Caco-2 (cell line): ENCODE results near the gene ACIN1. TPM values are rescaled to one million over a fixed set of nuclear protein-coding genes. Genes with fewer than 3 reads are reported as not detected.

Experiments
- BruUV-seq: library from RNA; stranded (reverse); fragments of 400-500 nt; replicated peaks from 2 replicates; lab custom pipeline; 2021; lab: Mats Ljungman, UMichigan
- CTCF ChIA-PET: fragments of 300-600 bp; sonication (Branson Sonifier 250); formaldehyde crosslinking; loops from one replicate; lab custom pipeline; 2022; ENCODE audit warnings: antibody characterized with exemption; lab: Charles Lee
- POLR2A ChIA-PET: fragments of 300-600 bp; sonication (Branson Sonifier 250); formaldehyde crosslinking; loops from one replicate; lab custom pipeline; 2022; ENCODE audit warnings: antibody characterized with exemption; lab: Charles Lee
- DNase-seq, 2 experiments: peaks; one replicate each; pipeline versions ENCODE4 v3.0.0 to v3.0.0-alpha.2; 2020 to 2022
- H3K27me3 ChIP-seq: replicated peaks from 2 replicates; pipeline ENCODE4 v1.6.0; 2011; ENCODE audit warnings: low read length; ENCODE audit not compliant: control insufficient read depth, insufficient read depth
- H3K36me3 ChIP-seq: 2 replicates; pipeline ENCODE4 v1.5.1; 2011; ENCODE audit warnings: low read length; ENCODE audit not compliant: control insufficient read depth, insufficient read depth
- H3K4me1 ChIP-seq: fragments of 250-450 bp; sonication (Bioruptor Pico); 2 replicates; pipeline ENCODE4 v1.5.1; 2020; ENCODE audit warnings: mild to moderate bottlenecking
- H3K4me3 ChIP-seq: 2 replicates; pipeline ENCODE4 v1.5.1; 2011; ENCODE audit warnings: low read depth, mild to moderate bottlenecking, control low read depth, low read length
- H3K9me3 ChIP-seq: fragments of 250-450 bp; sonication (Bioruptor Pico); 2 replicates; pipeline ENCODE4 v1.5.1; 2020; ENCODE audit warnings: mild to moderate bottlenecking, moderate library complexity
- H3K27ac Mint-ChIP-seq: one replicate; pipeline ENCODE4 v1.8.0; 2022; ENCODE audit warnings: mixed read lengths; ENCODE audit not compliant: unreplicated experiment
- H3K27me3 Mint-ChIP-seq: one replicate; pipeline ENCODE4 v1.8.0; 2022; ENCODE audit warnings: mixed read lengths; ENCODE audit not compliant: insufficient read depth, unreplicated experiment
- H3K36me3 Mint-ChIP-seq: one replicate; pipeline ENCODE4 v1.8.0; 2022; ENCODE audit warnings: mild to moderate bottlenecking, mixed read lengths; ENCODE audit not compliant: insufficient read depth, unreplicated experiment
- H3K4me1 Mint-ChIP-seq: one replicate; pipeline ENCODE4 v1.8.0; 2022; ENCODE audit warnings: low read depth, mixed read lengths; ENCODE audit not compliant: unreplicated experiment
- H3K4me3 Mint-ChIP-seq: one replicate; pipeline ENCODE4 v1.8.0; 2022; ENCODE audit warnings: mild to moderate bottlenecking, moderate library complexity, mixed read lengths; ENCODE audit not compliant: unreplicated experiment
- H3K9me3 Mint-ChIP-seq: one replicate; pipeline ENCODE4 v1.8.0; 2022; ENCODE audit warnings: mixed read lengths; ENCODE audit not compliant: unreplicated experiment
- CTCF ChIP-seq, 2 experiments: fragments of 200-600 bp in 1 of 2; IDR thresholded peaks; 1 replicate in 1 of 2; 2 replicates in 1 of 2; pipeline versions ENCODE4 v1.5.1 to v1.8.0; 2011 to 2022; ENCODE audit warnings: antibody characterized with exemption in 1 of 2, control low read depth in 1 of 2, inconsistent platforms in 1 of 2, low read depth in 1 of 2, low read length in 1 of 2, mild to moderate bottlenecking in 1 of 2, moderate library complexity in 1 of 2; ENCODE audit not compliant: insufficient read depth in 1 of 2, severe bottlenecking in 1 of 2, unreplicated experiment in 1 of 2
- intact Hi-C: fragments of 100-400 bp; cut with micrococcal nuclease; formaldehyde crosslinking; loops from one replicate; pipeline ENCODE4 v1.10.0; 2022; ENCODE audit not compliant: unreplicated experiment
- total RNA-seq: library from RNA; stranded (reverse); gene quantifications from 2 replicates; pipeline ENCODE4 v1.2.3, GENCODE V29; 2022

Gene ACIN1
- total RNA-seq, 1 experiment from 2014 or later, result 193 TPM

- TF ChIP-seq CTCF (IDR thresholded peaks at IDR 0.05; ENCODE audit: insufficient read depth in 1 of 2, low read depth in 1 of 2, low read length in 1 of 2, severe bottlenecking in 1 of 2, unreplicated experiment in 1 of 2), result no peak
- no peaks in the 10 kb centered on the region for H3K27me3 ChIP-seq
- DNase-seq, result no peak
- POLR2A ChIA-PET, result interaction anchor here (0.9 to 1.2 kb wide), 2 partner anchors 9 to 53 kb away, joined by 3 read pairs; no protein-coding TSS in a partner anchor
- no peaks in the 10 kb centered on the region for H3K9me3 ChIP-seq
- no peak overlapping the region for H3K4me3 Mint-ChIP-seq
- H3K36me3 Mint-ChIP-seq, result no peaks in the 10 kb centered on the region
- H3K4me1 ChIP-seq, result peaks cover 11% of the 10 kb centered on the region
- no peaks in the 10 kb centered on the region for H3K27me3 Mint-ChIP-seq
- H3K36me3 ChIP-seq, result no peaks in the 10 kb centered on the region
- H3K27ac Mint-ChIP-seq, result no peak overlapping the region
- intact Hi-C loops, result no loop called here
- H3K9me3 Mint-ChIP-seq, result no peaks in the 10 kb centered on the region
- BruUV-seq, result no TSS peak
- CTCF ChIA-PET, result interaction anchor here (0.9 to 1.0 kb wide), 2 partner anchors 22 to 61 kb away, joined by 3 to 4 read pairs; no protein-coding TSS in a partner anchor
- H3K4me3 ChIP-seq, result no peak overlapping the region
- no peaks in the 10 kb centered on the region for H3K4me1 Mint-ChIP-seq
Measured at GRCh38 chr14:23047034-23047634, 47.8 kb downstream of the ACIN1 start.

GRCh38 chr14:23045419-23046357, 49.2 kb downstream of the ACIN1 start:
- Mint-ChIP-seq H3K36me3 (no peaks in the 10 kb centered on the region), H3K27ac (no peak overlapping the region), H3K4me3 (no peak overlapping the region), H3K4me1 (no peaks in the 10 kb centered on the region), H3K27me3 (no peaks in the 10 kb centered on the region), H3K9me3 (no peaks in the 10 kb centered on the region)
- no peaks in the 10 kb centered on the region for H3K36me3 ChIP-seq
- intact Hi-C loops, result no loop called here
- BruUV-seq, result no TSS peak
- peaks cover 11% of the 10 kb centered on the region for H3K4me1 ChIP-seq
- TF ChIP-seq CTCF (IDR thresholded peaks at IDR 0.05; ENCODE audit: insufficient read depth in 1 of 2, low read depth in 1 of 2, low read length in 1 of 2, severe bottlenecking in 1 of 2, unreplicated experiment in 1 of 2), result no peak
- H3K9me3 ChIP-seq, result no peaks in the 10 kb centered on the region
- no peak for DNase-seq
- CTCF ChIA-PET, result interaction anchor here (0.6 to 1.1 kb wide), 3 partner anchors 23 to 80 kb away, joined by 4 to 6 read pairs (median 4); no protein-coding TSS in a partner anchor
- no peak overlapping the region for H3K4me3 ChIP-seq
- POLR2A ChIA-PET, result interaction anchor here (0.5 to 0.9 kb wide), 2 partner anchors 11 to 70 kb away, joined by 3 to 7 read pairs; partner anchors contain the start of gene PSMB5
- H3K27me3 ChIP-seq, result no peaks in the 10 kb centered on the region

- H3K9me3 Mint-ChIP-seq, result no peaks in the 10 kb centered on the region
- DNase-seq, result no peak
- ChIA-PET POLR2A (no interaction called here), CTCF (interaction anchor here (1.0 kb wide), 1 partner anchor 49 kb away, joined by 3 read pairs; no protein-coding TSS in a partner anchor)
- H3K4me3 ChIP-seq, result no peak overlapping the region
- no peaks in the 10 kb centered on the region for H3K4me1 Mint-ChIP-seq
- H3K27me3 ChIP-seq, result no peaks in the 10 kb centered on the region
- H3K27me3 Mint-ChIP-seq, result no peaks in the 10 kb centered on the region
- H3K4me1 ChIP-seq, result peaks cover 11% of the 10 kb centered on the region
- no peaks in the 10 kb centered on the region for H3K36me3 ChIP-seq
- H3K27ac Mint-ChIP-seq, result no peak overlapping the region
- no peak overlapping the region for H3K4me3 Mint-ChIP-seq
- intact Hi-C loops, result no loop called here
- no peaks in the 10 kb centered on the region for H3K36me3 Mint-ChIP-seq
- TF ChIP-seq CTCF (IDR thresholded peaks at IDR 0.05; ENCODE audit: insufficient read depth in 1 of 2, low read depth in 1 of 2, low read length in 1 of 2, severe bottlenecking in 1 of 2, unreplicated experiment in 1 of 2), result no peak
- BruUV-seq, result no TSS peak
- no peaks in the 10 kb centered on the region for H3K9me3 ChIP-seq
Measured at GRCh38 chr14:23044840-23045239, 50.1 kb downstream of the ACIN1 start.
